Panc1 (cell line): ENCODE results near the gene MARVELD3.
"Not testable (repeated sequence)": the region's sequence is repeated elsewhere in the genome, so short reads cannot be mapped to it uniquely, and the experiment has no call there.

Experiments used
- CTCF ChIP-seq: fragments of 450-650 bp; IDR thresholded peaks from 2 replicates; pipeline ENCODE4 v1.5.1; 2017; ENCODE audit warnings: mild to moderate bottlenecking
- TCF7L2 ChIP-seq: IDR thresholded peaks from 2 replicates; pipeline ENCODE4 v1.6.1; 2011; ENCODE audit warnings: mild to moderate bottlenecking, low read depth, low read length, inconsistent platforms
- TF ChIP-seq, protein P1 (sequence below), 2 experiments: IDR thresholded peaks; 2 replicates each; pipeline ENCODE4 v1.6.1; 2011 to 2012; ENCODE audit warnings: low read depth in 2 of 2, control low read depth in 1 of 2, low read length in 1 of 2, mild to moderate bottlenecking in 1 of 2, moderate library complexity in 1 of 2; ENCODE audit not compliant: insufficient read depth in 1 of 2

DNA sequence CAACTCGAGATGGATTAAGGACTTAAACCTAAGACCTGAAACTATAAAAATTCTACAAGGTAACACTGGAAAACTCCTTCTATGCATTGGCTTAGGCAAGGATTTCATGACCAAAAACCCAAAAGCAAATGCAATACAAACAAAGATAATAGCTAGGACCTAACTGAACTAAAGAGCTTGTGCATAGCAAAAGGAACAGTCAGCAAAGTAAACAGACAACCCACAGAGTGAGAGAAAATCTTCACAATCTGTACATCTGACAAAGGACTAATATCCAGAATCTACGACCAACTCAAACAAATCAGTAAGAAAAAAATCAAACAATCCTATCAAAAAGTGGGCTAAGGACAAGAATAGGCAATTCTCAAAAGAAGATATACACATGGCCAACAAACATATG, 27.6 kb upstream of the MARVELD3 start:
- TF ChIP-seq CTCF, TCF7L2: not testable (repeated sequence)
- TF ChIP-seq, protein P1, sequence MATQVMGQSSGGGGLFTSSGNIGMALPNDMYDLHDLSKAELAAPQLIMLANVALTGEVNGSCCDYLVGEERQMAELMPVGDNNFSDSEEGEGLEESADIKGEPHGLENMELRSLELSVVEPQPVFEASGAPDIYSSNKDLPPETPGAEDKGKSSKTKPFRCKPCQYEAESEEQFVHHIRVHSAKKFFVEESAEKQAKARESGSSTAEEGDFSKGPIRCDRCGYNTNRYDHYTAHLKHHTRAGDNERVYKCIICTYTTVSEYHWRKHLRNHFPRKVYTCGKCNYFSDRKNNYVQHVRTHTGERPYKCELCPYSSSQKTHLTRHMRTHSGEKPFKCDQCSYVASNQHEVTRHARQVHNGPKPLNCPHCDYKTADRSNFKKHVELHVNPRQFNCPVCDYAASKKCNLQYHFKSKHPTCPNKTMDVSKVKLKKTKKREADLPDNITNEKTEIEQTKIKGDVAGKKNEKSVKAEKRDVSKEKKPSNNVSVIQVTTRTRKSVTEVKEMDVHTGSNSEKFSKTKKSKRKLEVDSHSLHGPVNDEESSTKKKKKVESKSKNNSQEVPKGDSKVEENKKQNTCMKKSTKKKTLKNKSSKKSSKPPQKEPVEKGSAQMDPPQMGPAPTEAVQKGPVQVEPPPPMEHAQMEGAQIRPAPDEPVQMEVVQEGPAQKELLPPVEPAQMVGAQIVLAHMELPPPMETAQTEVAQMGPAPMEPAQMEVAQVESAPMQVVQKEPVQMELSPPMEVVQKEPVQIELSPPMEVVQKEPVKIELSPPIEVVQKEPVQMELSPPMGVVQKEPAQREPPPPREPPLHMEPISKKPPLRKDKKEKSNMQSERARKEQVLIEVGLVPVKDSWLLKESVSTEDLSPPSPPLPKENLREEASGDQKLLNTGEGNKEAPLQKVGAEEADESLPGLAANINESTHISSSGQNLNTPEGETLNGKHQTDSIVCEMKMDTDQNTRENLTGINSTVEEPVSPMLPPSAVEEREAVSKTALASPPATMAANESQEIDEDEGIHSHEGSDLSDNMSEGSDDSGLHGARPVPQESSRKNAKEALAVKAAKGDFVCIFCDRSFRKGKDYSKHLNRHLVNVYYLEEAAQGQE (IDR thresholded peaks at IDR 0.05; ENCODE audit: insufficient read depth in 1 of 2, low read depth in 2 of 2, low read length in 1 of 2), result not testable (repeated sequence)
